Measurements from ENCODE around the gene PTBP1. TPM values are rescaled to one million over a fixed set of nuclear protein-coding genes. Genes with fewer than 3 reads are reported as not detected.

PTBP1 gene
- polyA plus RNA-seq, 1 donor from 2014 or later = 27.3 TPM

DNA sequence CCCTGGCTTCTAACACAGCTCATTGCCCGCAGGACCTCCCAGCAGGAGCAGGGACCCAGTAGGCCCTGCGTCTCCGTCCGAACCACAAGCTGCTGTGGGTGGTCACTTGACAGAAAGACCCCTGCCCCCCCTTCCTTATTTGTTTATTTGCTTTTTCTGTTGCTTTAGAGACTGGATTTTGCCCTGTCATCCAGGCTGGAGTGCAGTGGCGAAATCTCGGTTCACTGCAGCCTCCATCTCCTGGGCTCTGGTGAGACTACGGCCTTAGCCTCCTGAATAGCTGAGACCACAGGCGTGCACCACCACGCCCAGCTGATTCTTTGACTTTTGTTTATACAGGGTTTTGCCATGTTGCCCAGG, 7.6 kb upstream of the PTBP1 start:
- H2AFZ ChIP-seq (ENCODE audit: low read depth, low read length) = peak overlapping the region; percentile 27
- H4K20me1 ChIP-seq (ENCODE audit: insufficient read depth) = no peaks in the 10 kb centered on the region
- H3F3A ChIP-seq (ENCODE audit: insufficient read depth, low read length, poor library complexity, severe bottlenecking) = no peaks in the 10 kb centered on the region
- no peak overlapping the region for H3K27ac ChIP-seq (ENCODE audit: low read length)
- H3K9me2 ChIP-seq (ENCODE audit: insufficient read depth, low read length) = no peaks in the 10 kb centered on the region
- no peaks in the 10 kb centered on the region for H3K79me2 ChIP-seq (replicated peaks; ENCODE audit: insufficient read depth, low read length)
- no peaks in the 10 kb centered on the region for H3K27me3 ChIP-seq (ENCODE audit: insufficient read depth, low read depth, low read length)
- H3K9ac ChIP-seq (ENCODE audit: low read length) = no peak overlapping the region
- no peaks in the 10 kb centered on the region for H3K9me3 ChIP-seq (ENCODE audit: low read length)
- no peak overlapping the region for H3K4me3 ChIP-seq (ENCODE audit: low read length)
- H3K36me3 ChIP-seq (ENCODE audit: insufficient read depth, low read length) = no peaks in the 10 kb centered on the region
- no peak overlapping the region for H3K4me2 ChIP-seq (ENCODE audit: low read length)
- TF ChIP-seq REST (IDR thresholded peaks at IDR 0.05; ENCODE audit: borderline replicate concordance) (no peak), CTCF (IDR thresholded peaks at IDR 0.05; ENCODE audit: poor library complexity, severe bottlenecking) (no peak), EP300 (conservative IDR thresholded peaks at IDR 0.05; ENCODE audit: poor library complexity, severe bottlenecking) (no peak), POLR2AphosphoS5 (IDR thresholded peaks at IDR 0.05) (no peak), EZH2 (IDR thresholded peaks at IDR 0.05; ENCODE audit: borderline replicate concordance, insufficient read depth, low read length, poor library complexity, severe bottlenecking) (no peak), MXI1 (conservative IDR thresholded peaks at IDR 0.05; ENCODE audit: poor library complexity, severe bottlenecking) (no peak)

- Histone ChIP-seq H3K9ac (ENCODE audit: low read length) (no peak overlapping the region), H3K27ac (ENCODE audit: low read length) (no peak overlapping the region), H3K27me3 (ENCODE audit: insufficient read depth, low read depth, low read length) (no peaks in the 10 kb centered on the region), H2AFZ (ENCODE audit: low read depth, low read length) (no peak overlapping the region), H3F3A (ENCODE audit: insufficient read depth, low read length, poor library complexity, severe bottlenecking) (no peaks in the 10 kb centered on the region), H3K9me2 (ENCODE audit: insufficient read depth, low read length) (no peaks in the 10 kb centered on the region), H4K20me1 (ENCODE audit: insufficient read depth) (no peaks in the 10 kb centered on the region), H3K79me2 (replicated peaks; ENCODE audit: insufficient read depth, low read length) (no peaks in the 10 kb centered on the region), H3K9me3 (ENCODE audit: low read length) (no peaks in the 10 kb centered on the region), H3K4me3 (ENCODE audit: low read length) (no peak overlapping the region), H3K4me2 (ENCODE audit: low read length) (no peak overlapping the region), H3K36me3 (ENCODE audit: insufficient read depth, low read length) (no peaks in the 10 kb centered on the region)
- TF ChIP-seq REST (IDR thresholded peaks at IDR 0.05; ENCODE audit: borderline replicate concordance) (no peak), EP300 (conservative IDR thresholded peaks at IDR 0.05; ENCODE audit: poor library complexity, severe bottlenecking) (no peak), EZH2 (IDR thresholded peaks at IDR 0.05; ENCODE audit: borderline replicate concordance, insufficient read depth, low read length, poor library complexity, severe bottlenecking) (no peak), RAD21 (conservative IDR thresholded peaks at IDR 0.05) (no peak), SMC3 (conservative IDR thresholded peaks at IDR 0.05; ENCODE audit: poor library complexity) (no peak), POLR2AphosphoS5 (IDR thresholded peaks at IDR 0.05) (no peak), MXI1 (conservative IDR thresholded peaks at IDR 0.05; ENCODE audit: poor library complexity, severe bottlenecking) (no peak), CTCF (IDR thresholded peaks at IDR 0.05; ENCODE audit: poor library complexity, severe bottlenecking) (no peak), TAF1 (IDR thresholded peaks at IDR 0.05; ENCODE audit: low read depth) (no peak)
Observed at GRCh38 chr19:791007-791566, 6.2 kb upstream of the PTBP1 start.
